SIG-M5 (cell line): ENCODE measurements around the gene ZNF697.

Source experiments
- DNase-seq: peaks from one replicate; lab custom pipeline; 2025; lab: John Stamatoyannopoulos, UW

Gene ZNF697

DNA sequence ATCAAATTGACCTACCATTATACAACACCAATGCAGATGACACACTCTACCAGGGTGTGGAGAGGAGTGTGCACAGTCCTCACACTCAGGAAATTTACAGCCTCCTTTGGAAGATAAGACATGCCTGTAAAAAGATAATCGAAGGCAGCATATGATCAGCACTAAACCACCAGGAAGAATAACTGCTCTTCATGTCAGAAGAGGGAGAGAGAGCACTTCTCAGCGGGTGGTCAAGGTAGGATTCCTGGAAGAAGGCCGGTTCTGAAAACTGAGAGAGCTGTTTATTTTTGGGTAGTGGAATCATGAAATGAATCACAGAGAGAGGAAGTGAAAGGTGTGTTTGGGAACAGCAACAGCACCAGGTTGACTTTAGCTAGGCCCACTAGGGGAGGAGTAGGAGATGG is 14.0 kb upstream of the ZNF697 start:
- DNase-seq: no peak

GRCh38 chr1:119660253-119661083 is 12.4 kb upstream of the ZNF697 start:
- DNase-seq: no peak

GRCh38 chr1:119659628-119660027 is 11.6 kb upstream of the ZNF697 start:
- DNase-seq: no peak

- no peak for DNase-seq
Measured at GRCh38 chr1:119656410-119656955, 8.4 kb upstream of the ZNF697 start.

DNA sequence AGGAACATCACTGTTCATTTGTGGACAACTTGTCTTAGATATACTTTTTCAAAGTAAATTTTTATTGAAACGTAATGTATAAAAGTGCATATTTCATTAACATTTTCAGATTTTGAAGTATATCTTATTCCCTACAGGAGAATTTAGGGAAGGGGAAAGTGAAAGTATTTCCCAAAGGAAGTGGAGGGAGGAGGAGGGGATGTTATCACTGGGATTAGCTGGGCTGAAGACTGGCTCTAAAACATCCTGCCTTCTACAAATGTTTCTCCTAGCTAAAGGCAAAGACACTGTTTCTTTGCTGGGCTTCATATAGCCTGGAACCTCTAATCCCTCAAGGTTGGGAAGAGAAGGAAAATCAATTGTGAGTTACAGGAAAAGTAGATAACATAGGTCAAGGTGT is 7.1 kb upstream of the ZNF697 start:
- DNase-seq: no peak

GRCh38 chr1:119653839-119654170 is 5.7 kb upstream of the ZNF697 start:
- no peak for DNase-seq

- no peak for DNase-seq
Measured at GRCh38 chr1:119653135-119653838, 5.2 kb upstream of the ZNF697 start.

- DNase-seq: no peak
Measured at GRCh38 chr1:119652587-119652986, 4.5 kb upstream of the ZNF697 start.

DNA sequence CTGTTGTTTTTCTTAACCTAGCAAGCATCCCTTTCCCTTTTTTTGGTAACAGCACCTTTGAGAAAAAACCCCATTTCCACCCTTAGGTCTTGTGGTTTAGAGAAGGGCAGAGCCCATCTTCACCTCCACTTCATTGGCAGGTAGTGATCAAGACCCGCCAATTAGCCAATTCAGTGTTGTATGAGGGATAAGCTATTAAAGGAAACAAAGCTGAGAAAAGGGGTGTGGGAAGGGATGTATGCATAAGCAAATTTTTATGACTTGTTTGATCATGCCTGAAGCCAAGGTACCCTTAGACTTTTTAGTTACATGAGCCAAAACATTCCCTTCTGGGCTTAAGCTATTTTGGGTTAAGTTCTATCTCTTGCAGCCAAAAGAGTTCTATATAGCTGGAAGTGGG is 3.6 kb upstream of the ZNF697 start:
- no peak for DNase-seq

GRCh38 chr1:119651133-119651532 is 3.1 kb upstream of the ZNF697 start:
- DNase-seq: no peak

DNA sequence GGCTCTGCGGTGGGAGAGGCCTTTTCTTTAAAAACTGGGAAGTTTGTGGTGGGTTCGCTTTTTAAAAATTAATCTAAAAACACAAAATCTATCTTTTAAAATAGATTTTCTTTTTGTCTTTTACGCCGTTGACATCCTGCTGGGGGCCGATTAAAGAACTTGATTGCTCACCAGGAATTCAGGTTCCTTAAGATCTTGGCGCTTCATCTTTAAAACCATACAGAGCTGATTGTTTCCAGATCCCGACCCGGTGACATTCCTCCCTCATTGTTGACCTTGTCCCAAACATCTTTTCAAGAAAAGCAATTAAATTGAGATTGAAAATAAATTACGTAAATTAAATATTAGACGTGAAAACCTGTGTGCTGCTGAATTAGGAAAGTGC is 546 bp upstream of the ZNF697 start:
- no peak for DNase-seq

DNA sequence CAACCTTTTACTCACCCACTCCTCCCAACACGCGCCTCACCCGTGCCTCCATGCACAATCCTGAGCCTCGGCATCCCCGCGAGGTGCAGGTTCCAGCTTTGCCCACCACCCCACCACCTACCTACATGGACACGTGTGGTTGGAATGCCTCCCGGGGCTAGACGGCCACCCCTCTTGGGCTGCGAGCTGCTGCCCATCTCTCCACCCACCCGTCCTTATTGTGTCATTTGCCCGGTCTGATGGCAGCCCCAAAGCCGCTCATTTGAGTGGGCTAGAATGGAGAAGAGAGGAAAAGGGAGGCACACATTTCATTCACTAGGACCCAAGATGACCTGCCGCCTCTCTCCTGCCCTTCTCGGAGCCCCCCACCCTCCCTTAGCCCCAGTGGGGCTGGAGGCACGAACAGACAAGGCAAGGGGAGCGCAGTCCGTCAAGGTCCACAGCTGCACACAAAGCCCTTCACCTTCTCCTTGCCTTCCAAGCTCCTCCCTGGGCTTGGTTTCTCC is 785 bp downstream of the ZNF697 start:
- DNase-seq: no peak

- DNase-seq: no peak
Measured at GRCh38 chr1:119646521-119647227, 1.4 kb downstream of the ZNF697 start.

DNA sequence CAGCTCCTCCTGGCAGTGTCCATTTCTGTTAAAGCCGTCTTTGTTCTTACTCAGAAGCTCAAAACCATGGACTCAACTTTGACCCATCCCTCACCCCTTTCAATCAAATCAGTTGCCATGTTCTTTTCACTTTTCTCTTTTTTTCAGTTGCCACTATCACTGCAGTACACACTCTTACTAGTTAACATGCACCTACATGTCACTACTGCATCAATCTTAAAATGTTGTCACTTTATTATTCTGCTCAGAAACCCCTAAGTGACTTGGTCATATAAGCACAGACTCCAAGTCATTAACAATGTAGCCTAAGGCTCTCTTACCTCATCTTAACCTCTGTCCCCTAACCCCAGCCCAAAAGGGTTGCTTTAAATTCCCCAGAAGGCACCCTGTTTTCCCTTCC is 9.0 kb downstream of the ZNF697 start:
- no peak for DNase-seq

- no peak for DNase-seq
Measured at GRCh38 chr1:119637710-119638109, 10.4 kb downstream of the ZNF697 start.

- no peak for DNase-seq
Measured at GRCh38 chr1:119636491-119637089, 11.5 kb downstream of the ZNF697 start.

GRCh38 chr1:119635811-119636390 is 12.2 kb downstream of the ZNF697 start:
- no peak for DNase-seq

GRCh38 chr1:119634016-119634415 is 14.1 kb downstream of the ZNF697 start:
- no peak for DNase-seq

DNA sequence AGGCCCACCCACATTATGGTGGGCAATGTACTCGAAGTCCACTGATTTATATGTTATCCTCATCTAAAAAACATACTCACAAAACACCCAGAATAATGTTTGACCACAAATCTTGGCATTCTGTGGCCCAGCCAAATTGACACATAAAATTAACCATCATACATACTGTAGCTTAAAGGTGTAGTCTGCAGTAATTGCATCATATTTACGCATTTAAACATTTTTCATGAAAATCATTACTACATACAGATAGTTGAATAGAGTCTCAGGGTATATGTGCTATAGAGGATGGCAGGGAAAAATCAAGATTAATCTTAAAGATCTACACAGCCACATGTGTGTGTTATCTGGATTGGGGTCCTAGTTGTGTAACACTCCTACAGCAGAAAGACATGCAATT is 14.5 kb downstream of the ZNF697 start:
- DNase-seq: no peak

DNA sequence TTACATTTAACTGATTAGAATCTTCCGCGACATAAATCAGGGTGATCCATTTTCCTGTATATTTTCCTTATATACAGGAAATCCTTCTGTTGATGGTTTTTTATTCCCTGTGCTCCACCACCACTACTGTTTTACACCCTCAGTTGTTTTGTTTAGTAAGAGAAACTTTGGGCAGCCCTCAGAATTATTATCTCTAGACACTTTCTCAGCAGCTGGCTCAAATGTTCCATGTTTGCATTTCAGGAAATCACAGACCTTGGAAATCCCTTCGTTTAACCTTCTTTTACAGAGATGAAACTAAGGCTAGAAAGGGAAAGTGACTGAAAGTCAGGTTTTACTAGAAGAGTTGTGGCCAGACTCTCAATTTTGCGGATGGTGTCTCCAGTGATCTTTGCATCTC is 15.2 kb downstream of the ZNF697 start:
- DNase-seq: no peak

GRCh38 chr1:119632103-119632490 is 16.0 kb downstream of the ZNF697 start:
- no peak for DNase-seq
